Glomerular endothelial cell (primary cell): ENCODE data around the gene NPAT. TPM values are rescaled to one million over a fixed set of nuclear protein-coding genes. Genes with fewer than 3 reads are reported as not detected.
"Not testable (repeated sequence)": the region's sequence is repeated elsewhere in the genome, so short reads cannot be mapped to it uniquely, and the experiment has no call there.

Source experiments
- DNase-seq: peaks from one replicate; pipeline ENCODE4 v3.0.0-alpha.2; 2011; ENCODE audit warnings: low read depth, low spot score; ENCODE audit errors: extremely low read depth
- total RNA-seq: library from RNA; depleted of rRNA; stranded (reverse); fragments of >200 nt; gene quantifications from 2 replicates; pipeline ENCODE4 v1.2.3, GENCODE V29; 2015

NPAT gene
- total RNA-seq, 1 donor from 2014 or later, result 15.8 TPM

DNA sequence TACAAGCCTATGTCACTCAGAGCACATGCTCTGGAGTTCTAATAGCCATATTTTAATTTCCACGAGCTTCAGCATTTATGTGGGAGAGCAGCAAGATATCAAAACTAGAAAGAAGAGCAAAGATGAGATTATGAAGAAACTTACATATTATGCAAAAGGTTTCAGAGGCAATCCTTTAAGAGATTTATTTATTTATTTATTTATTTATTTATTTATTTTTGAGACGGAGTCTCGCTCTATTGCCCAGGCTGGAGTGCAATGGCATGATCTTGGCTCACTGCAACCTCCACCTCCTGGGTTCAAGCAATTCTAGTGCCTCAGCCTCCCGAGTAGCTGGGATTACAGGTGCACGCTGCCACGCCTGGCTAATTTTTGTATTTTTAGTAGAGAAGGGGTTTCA, 59.6 kb downstream of the NPAT start:
- not testable (repeated sequence) for DNase-seq

DNA sequence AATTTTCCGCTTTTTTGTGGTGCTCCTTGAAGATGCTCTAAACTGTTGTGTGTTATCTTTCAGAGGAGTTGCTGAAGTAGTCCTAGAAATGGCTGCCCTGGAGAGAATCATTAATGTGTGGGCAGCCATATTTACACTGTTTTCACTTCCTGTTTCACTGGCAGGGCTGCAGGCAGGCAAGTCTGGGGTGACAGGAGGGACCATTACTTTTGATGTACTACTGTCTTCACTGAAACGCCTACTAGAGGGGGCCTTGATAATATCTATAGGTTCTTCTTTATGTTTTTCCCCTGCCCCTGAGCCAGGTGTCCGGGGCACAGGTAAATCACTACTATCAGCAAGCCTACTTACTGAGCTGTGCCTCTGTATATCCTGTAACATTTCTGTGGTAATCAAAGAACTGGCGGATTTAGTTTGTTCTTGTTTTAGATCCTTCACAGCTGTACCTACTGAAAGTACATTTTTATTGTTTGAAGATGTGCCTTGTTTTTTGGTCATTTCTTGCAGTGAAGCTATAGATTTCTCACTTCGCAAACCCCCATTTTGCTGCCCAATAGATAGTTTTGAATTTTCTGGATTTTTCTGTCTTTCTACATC, 61.4 kb downstream of the NPAT start:
- no peak for DNase-seq

DNA sequence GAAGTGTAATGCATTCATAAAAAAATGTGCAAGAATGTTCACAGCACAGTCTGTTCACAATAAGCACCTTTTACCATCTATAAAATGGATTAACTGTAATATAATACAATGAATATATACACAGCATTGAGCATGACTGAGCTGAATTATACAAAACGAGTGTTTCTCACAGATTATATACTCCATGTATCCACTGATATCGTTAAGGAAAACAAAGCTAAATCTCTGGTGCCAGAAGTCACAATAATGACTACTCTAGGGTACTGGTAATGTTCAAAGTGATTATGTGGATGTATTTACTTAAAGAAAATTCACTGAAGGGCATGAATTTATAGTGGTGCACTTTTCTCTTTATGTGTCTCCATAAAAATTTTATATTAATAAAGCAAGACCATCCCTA, 67.8 kb downstream of the NPAT start:
- no peak for DNase-seq

GRCh38 chr11:108148556-108148955, 73.9 kb downstream of the NPAT start:
- no peak for DNase-seq

DNA sequence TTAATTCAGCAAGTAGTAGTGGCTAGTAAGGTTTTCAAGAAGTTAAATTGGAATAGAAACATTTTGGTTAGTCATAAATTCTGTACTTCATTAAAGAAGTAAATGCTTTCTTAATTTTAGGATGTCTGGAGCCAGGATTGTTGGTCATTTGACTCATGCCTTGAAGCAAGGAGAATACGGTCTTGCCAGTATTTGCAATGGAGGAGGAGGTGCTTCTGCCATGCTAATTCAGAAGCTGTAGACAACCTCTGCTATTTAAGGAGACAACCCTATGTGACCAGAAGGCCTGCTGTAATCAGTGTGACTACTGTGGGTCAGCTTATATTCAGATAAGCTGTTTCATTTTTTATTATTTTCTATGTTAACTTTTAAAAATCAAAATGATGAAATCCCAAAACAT, 75.3 kb downstream of the NPAT start:
- no peak for DNase-seq

DNA sequence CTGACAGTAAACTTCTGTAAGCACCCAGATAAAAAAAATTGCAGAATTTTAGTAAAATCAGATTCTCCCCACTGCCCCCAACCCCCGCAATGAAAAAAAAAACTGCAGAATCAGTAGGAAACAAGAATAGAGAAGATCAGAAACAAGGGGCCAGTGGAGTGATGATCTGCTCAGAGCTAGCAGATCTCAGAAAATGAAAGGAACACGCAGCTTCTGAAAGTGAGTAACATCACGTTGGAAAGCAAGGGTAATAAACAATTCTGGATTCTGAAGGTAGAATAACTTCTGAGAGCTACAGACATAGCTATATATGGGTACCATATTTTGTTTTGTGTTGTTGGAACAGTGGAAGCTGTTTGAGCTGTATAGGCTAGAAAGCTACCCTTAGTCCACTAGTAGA, 77.8 kb downstream of the NPAT start:
- no peak for DNase-seq

- no peak for DNase-seq
Observed at GRCh38 chr11:108142304-108142703, 80.1 kb downstream of the NPAT start.

GRCh38 chr11:108137212-108137611, 85.2 kb downstream of the NPAT start:
- no peak for DNase-seq

DNA sequence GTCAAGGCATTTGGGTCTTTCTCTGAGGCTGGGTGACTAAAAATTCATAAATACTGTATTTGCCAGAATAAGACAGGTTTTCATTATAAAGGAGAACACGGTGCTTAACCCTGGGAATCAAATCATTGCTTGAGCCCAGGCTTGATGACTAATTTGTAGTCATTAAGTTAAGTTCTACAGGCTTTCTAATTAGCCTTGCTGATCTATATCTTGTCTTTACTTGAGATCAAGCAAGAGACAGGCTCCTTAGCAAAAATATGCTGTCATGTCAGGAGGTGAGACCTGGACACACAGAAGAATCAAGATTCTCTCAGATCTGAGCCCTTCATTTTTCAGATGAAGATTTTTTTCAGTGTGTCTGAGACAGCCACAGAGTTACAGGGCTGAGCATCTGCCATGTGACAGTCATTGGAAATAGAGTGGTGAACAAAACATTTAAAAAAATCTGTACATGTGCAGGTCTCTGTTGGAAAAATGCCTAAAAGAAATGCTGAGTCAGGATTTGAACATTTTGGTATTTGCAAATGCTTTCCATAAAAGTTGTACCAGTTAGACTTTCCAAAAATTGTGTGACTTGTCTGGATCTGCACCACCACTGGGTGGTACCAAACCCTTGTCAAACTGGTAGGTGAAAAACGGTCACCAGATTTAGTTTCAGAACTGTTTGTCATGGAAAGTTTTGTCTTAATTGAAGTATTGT, 86.4 kb downstream of the NPAT start:
- no peak for DNase-seq

DNA sequence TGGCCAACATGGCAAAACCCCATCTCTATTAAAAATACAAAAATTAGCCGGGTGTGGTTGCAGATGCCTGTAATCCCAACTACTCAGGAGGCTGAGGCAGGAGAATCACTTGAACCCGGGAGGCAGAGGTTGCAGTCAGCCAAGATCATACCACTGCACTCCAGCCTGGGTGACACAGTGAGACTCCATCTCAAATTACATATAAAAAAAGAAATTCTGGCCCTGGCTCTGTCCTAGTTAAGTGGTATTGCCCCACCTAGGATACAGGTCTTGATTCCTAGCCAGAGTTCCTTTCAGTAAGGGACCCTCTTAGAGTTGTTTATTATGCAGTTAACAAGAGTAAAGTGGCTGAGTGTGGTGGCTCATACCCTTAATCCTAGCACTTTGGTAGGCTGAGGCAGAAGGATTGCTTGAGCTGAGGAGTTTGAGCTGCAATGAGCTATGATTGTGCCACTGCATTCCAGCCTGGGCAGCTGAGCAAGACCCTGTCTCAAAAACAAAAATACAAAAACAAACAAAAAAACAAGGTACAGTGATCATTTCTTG, 89.4 kb downstream of the NPAT start:
- not testable (repeated sequence) for DNase-seq

GRCh38 chr11:108131993-108132392, 90.4 kb downstream of the NPAT start:
- DNase-seq, result no peak

DNA sequence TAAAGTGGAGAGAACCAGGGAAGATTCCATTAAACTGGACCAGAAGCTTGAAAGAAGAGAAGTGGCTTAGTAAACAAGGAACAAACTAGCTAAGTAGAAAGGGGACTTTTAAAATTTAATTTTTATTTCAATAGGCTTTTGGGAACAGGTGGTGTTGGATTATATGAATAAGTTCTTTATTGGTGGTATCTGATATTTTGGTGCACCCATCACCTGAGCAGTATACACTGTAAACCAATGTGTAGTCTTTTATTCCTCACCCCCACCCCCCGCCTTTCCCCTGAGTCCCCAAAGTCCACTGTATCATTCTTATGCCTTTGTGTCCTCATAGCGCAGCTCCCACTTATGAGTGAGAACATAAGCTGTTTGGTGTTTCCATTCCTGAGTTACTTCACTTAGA, 93.7 kb downstream of the NPAT start:
- no peak for DNase-seq

- no peak for DNase-seq
Observed at GRCh38 chr11:108125096-108125495, 97.3 kb downstream of the NPAT start.

- no peak for DNase-seq
Observed at GRCh38 chr11:108122166-108122628, 100.2 kb downstream of the NPAT start.

DNA sequence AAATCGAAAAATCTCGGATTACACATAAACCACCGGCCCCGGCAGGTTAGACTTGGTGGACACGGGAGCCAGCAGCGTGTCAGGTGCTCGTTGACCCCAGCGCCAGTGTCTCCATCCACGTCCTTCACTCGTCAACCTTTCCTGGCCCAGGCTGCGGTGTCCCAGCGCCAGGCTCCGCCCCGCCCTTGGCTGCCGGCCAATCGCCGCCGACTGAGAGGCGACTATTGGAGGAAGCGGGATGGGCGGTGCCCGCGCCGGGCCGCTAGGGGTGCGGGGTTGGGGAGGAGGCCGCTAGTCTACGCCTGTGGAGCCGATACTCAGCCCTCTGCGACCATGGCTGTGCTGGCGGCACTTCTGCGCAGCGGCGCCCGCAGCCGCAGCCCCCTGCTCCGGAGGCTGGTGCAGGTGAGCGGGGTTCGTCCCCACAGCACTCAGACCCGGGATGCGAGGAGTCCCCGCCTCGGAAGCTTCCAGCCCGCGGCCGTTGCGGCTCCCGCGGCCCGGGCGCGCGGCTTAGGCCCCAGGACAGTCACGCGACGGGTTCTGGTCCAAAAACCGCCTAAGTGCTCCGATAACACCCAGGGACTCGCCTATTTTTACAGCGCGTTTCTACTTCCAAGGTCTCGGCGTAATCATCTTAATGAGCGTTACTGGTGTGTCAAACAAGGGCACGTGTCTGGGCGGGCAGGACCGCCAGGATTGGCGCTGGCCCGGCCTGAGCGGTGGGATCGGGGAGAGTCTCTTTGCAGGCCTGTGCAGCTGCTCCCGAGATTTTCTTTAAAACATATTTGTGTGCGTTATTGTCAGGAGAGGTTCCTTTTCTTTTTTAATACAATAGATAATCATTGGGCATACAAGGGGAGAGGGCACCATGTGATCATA, 100.9 kb downstream of the NPAT start, which contains the start of gene ACAT1:
ACAT1 (plus strand) TSS at position 294 of the 882 bp plus-strand sequence; CDS start at position 334, 40 bp downstream.
- DNase-seq, result peak; percentile 51

DNA sequence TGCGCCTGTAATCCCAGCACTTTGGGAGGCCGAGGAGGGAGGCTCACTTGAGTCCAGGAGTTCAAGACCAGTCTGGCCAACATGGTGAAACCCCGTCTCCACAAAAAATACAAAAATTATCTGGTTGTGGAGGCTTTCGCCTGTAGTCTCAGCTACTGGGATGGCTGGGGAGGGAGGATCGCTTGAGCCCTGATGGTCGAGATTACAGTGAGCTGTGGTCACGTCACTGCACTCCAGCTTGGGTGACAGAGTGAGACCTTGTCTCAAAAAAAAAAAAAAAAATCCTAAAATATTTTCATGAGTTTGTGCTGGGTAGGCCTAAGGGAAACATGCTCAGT, 101.5 kb downstream of the NPAT start:
- DNase-seq, result not testable (repeated sequence)

DNA sequence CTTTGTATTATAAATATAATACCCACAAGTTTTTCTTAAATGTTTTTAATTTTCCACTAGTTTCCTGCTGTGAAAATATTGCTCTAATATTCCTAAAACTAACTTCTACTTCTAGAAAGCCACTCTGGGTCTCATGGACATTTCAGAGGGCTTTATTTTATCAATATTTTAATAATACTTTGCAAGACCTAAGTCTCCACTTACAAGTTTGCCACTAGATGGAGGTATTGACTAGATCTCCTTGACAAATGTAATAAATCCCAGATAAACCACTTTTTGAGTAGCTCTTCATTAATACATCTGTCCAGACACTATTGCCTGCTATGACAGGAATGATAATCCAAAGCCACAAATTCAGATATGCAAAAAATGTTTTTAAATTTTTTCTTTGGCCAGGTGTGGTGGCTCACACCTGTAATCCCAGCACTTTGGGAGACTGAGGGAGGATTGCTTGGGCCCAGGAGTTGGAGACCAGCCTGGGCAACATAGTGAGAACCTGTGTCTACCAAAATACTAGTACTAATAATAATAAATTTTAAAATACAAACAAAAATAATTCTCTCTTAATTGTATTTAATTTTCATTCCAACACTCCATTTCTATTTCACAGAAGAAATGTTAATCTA, 104.6 kb downstream of the NPAT start:
- no peak for DNase-seq

DNA sequence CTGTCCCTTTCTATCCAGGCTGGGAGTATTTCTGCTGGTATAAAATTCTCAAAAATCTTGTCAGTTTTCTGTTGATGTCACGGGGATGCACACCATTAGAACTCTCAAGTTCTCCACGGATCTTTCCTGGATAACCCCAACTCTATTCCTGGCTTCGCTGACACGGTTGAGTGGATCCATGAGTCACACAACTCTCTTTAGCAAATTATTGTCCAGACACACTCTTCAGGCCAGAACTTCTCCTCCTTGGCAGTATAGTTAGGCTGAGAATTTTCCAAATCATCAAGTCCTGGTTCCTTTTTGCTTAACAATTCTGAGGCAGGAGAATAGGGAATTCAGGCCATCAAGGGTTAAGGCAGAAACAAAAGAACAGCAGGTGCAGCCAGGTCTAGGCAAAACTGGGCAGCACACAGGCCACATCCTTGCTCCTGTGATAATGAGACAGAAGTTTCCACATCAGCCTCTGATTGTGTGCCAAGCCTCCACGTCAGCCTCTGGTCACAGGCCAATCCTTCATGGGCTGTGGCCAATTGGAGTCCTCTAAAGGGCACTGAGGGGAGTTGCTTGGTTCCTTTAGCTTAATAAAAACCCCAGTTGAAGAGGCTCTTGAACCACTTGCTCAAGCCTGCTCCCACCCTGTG, 106.8 kb downstream of the NPAT start:
- no peak for DNase-seq

GRCh38 chr11:108112057-108112456, 110.4 kb downstream of the NPAT start:
- DNase-seq, result no peak

- no peak for DNase-seq
Observed at GRCh38 chr11:108111126-108111525, 111.3 kb downstream of the NPAT start.
